ENCODE results near the gene PRDM15.

- TF ChIP-seq CTCF (conservative IDR thresholded peaks at IDR 0.05 in 1 of 2, IDR thresholded peaks at IDR 0.05 in 1 of 2; ENCODE audit: low read depth in 1 of 2, low read length in 2 of 2) (no peak), EZH2 (IDR thresholded peaks at IDR 0.05; ENCODE audit: low read length, missing control alignments) (no peak)
Measured at GRCh38 chr21:41916888-41917433, 37.8 kb upstream of the PRDM15 start.

Measured in fibroblast of lung (primary cell).